K562 (cell line): Measurements from ENCODE around the gene C17orf50. TPM values are rescaled to one million over a fixed set of nuclear protein-coding genes. Genes with fewer than 3 reads are reported as not detected.

Experiments used
- COPS2 ChIP-seq: fragments of 450-650 bp; conservative IDR thresholded peaks from 2 replicates; pipeline ENCODE4 v1.6.1; 2016; ENCODE audit warnings: mild to moderate bottlenecking, moderate library complexity
- CREB3L1 ChIP-seq: fragments of 450-650 bp; IDR thresholded peaks from 2 replicates; pipeline ENCODE4 v1.6.1; 2014; ENCODE audit warnings: low read depth, mild to moderate bottlenecking, moderate library complexity, borderline replicate concordance
- ESRRB ChIP-seq: fragments of 250-450 bp; sonication (Bioruptor Pico); IDR thresholded peaks from 2 replicates; pipeline ENCODE4 v1.5.0; 2020; ENCODE audit warnings: mild to moderate bottlenecking, moderate library complexity, borderline replicate concordance
- ETV5 ChIP-seq: sonication (generic); formaldehyde crosslinking; IDR thresholded peaks from 2 replicates; pipeline ENCODE4 v1.4.0; 2020; ENCODE audit warnings: low read depth, mild to moderate bottlenecking, missing genetic modification reagents
- FOXK1 ChIP-seq: sonication (generic); formaldehyde crosslinking; IDR thresholded peaks from 2 replicates; pipeline ENCODE4 v1.8.0; 2022; ENCODE audit warnings: missing genetic modification reagents, mild to moderate bottlenecking, borderline replicate concordance
- GABPB2 ChIP-seq: fragments of 250-450 bp; sonication (Bioruptor Pico); conservative IDR thresholded peaks from 2 replicates; pipeline ENCODE4 v1.5.1; 2021; ENCODE audit warnings: mild to moderate bottlenecking
- GATAD2A ChIP-seq: fragments of 450-650 bp; IDR thresholded peaks from 2 replicates; pipeline ENCODE4 v1.6.1; 2017
- NR2F6 ChIP-seq: fragments of 450-650 bp; formaldehyde crosslinking; IDR thresholded peaks from 2 replicates; pipeline ENCODE4 v1.4.0; 2020; ENCODE audit warnings: mild to moderate bottlenecking
- PBX2 ChIP-seq, 2 experiments: IDR thresholded peaks in 1 of 2; conservative IDR thresholded peaks in 1 of 2; 2 replicates each; pipeline ENCODE4 v1.6.1; 2016; ENCODE audit warnings: low read depth in 2 of 2, mild to moderate bottlenecking in 1 of 2, missing compliant biosample characterization in 1 of 2, missing genetic modification characterization in 1 of 2, moderate library complexity in 1 of 2
- PML ChIP-seq: IDR thresholded peaks from 2 replicates; pipeline ENCODE4 v1.6.1; 2012; ENCODE audit warnings: low read length, inconsistent platforms
- POLR2AphosphoS5 ChIP-seq: IDR thresholded peaks from 2 replicates; pipeline ENCODE4 v1.6.1; 2011; ENCODE audit warnings: mild to moderate bottlenecking, low read depth, low read length, moderate library complexity; ENCODE audit not compliant: control insufficient read depth, insufficient read depth
- SLC30A9 ChIP-seq: fragments of 250-450 bp; sonication (Bioruptor Pico); IDR thresholded peaks from 2 replicates; pipeline ENCODE4 v1.8.0; 2022; ENCODE audit warnings: mild to moderate bottlenecking, moderate library complexity
- TEAD1 ChIP-seq, 2 experiments: fragments of 450-650 bp in 1 of 2; sonication (generic) in 1 of 2; formaldehyde crosslinking; IDR thresholded peaks; 2 replicates each; pipeline versions ENCODE4 v1.4.0 to v1.8.0; 2020 to 2022; ENCODE audit warnings: mild to moderate bottlenecking in 2 of 2, missing genetic modification reagents in 1 of 2
- ZFP91 ChIP-seq: sonication (generic); formaldehyde crosslinking; IDR thresholded peaks from 2 replicates; pipeline ENCODE4 v1.8.0; 2022; ENCODE audit warnings: mild to moderate bottlenecking, missing genetic modification reagents
- ZNF263 ChIP-seq: sonication (generic); formaldehyde crosslinking; IDR thresholded peaks from 2 replicates; pipeline ENCODE4 v1.8.0; 2022; ENCODE audit warnings: mild to moderate bottlenecking, missing genetic modification reagents, borderline replicate concordance
- ZNF277 ChIP-seq: fragments of 250-450 bp; sonication (Bioruptor Pico); IDR thresholded peaks from 2 replicates; pipeline ENCODE4 v1.8.0; 2022; ENCODE audit warnings: inconsistent platforms, mild to moderate bottlenecking, moderate library complexity, borderline replicate concordance
- ZNF3 ChIP-seq: fragments of 250-450 bp; sonication (Bioruptor Pico); IDR thresholded peaks from 2 replicates; pipeline ENCODE4 v1.5.0; 2021; ENCODE audit warnings: mild to moderate bottlenecking, moderate library complexity
- ZNF316 ChIP-seq: fragments of 450-650 bp; IDR thresholded peaks from 2 replicates; pipeline ENCODE4 v1.6.1; 2016
- ZNF347 ChIP-seq: fragments of 450-650 bp; formaldehyde crosslinking; IDR thresholded peaks from 2 replicates; pipeline ENCODE4 v1.4.0; 2020; ENCODE audit warnings: low read depth, mild to moderate bottlenecking, moderate library complexity
- polyA plus RNA-seq, 8 experiments: library from polyadenylated mRNA; depleted of rRNA in 4 of 8; stranded (reverse) in 5 of 8; unstranded in 3 of 8; fragments of >200 nt; fragmentation: Nextera tagmentation in 2 of 8; fragmentation: Illumina TruSeq in 1 of 8; extraction: Ambion mirVana in 2 of 8; extraction: Trizol in 1 of 8; gene quantifications; 2 replicates each; pipeline versions ENCODE4 v1.2.1 to v1.2.3, GENCODE V29; 2011 to 2014; ENCODE audit warnings: inconsistent platforms in 1 of 8, missing spikeins in 1 of 8
- total RNA-seq, 7 experiments: library from RNA; depleted of rRNA in 6 of 7; stranded (reverse); fragments of >200 nt in 6 of 7; fragmentation: Illumina TruSeq in 2 of 7; extraction: Trizol in 2 of 7; gene quantifications; 2 replicates each; pipeline versions ENCODE4 v1.2.1 to v1.2.3, GENCODE V29; 2011 to 2021; ENCODE audit warnings: low replicate concordance in 1 of 7

Gene C17orf50
- total and polyA plus RNA-seq, 9 of the 15 experiments (the other 6 are each of a cell fraction or from before 2014, with no cell fraction given), result not detected

- TF ChIP-seq NR2F6 (CRISPR knock-in tag) (0 out of 2 replicates have a peak, but pooled peaks have one; percentile 47), GABPB2 (CRISPR knock-in tag) (no peak), GATAD2A (no peak), PBX2 (CRISPR knock-in tag; IDR thresholded peaks at IDR 0.05; ENCODE audit: low read depth) (no peak), PBX2 (tag; conservative IDR thresholded peaks at IDR 0.05; ENCODE audit: low read depth) (no peak), COPS2 (no peak), ZFP91 (no peak), SLC30A9 (CRISPR knock-in tag) (no peak), ESRRB (no peak), CREB3L1 (0 out of 2 replicates have a peak, but pooled peaks have one; percentile 14), FOXK1 (CRISPR knock-in tag) (0 out of 2 replicates have a peak, but pooled peaks have one; percentile 29), ZNF263 (CRISPR knock-in tag) (no peak), PML (no peak), ZNF3 (CRISPR knock-in tag) (peak; percentile 70; the same call in 1 of the 2 replicates), ETV5 (CRISPR knock-in tag) (no peak), TEAD1 (CRISPR knock-in tag; IDR thresholded peaks at IDR 0.05) (0 out of 4 replicates have a peak, but pooled peaks of 1 of the 2 experiments have one; percentile 5), POLR2AphosphoS5 (no peak), ZNF316 (peak; percentile 55), ZNF277 (CRISPR knock-in tag) (0 out of 2 replicates have a peak, but pooled peaks have one; percentile 27), ZNF347 (CRISPR knock-in tag) (no peak)
These were observed 47.7 kb downstream of the C17orf50 start (continued) for GRCh38 chr17:35808240-35808961.
